Peyer's patch (tissue), 4 donors: Measurements from ENCODE around the gene ZNF76.

Experiments used
- CTCF ChIP-seq, 6 experiments: fragments of 450-650 bp in 4 of 6; fragments of 200-600 bp in 2 of 6; sonication (generic) in 1 of 6; IDR thresholded peaks; one replicate each; pipeline ENCODE4 v1.5.1; 2017 to 2019; ENCODE audit warnings: antibody characterized with exemption in 6 of 6, mild to moderate bottlenecking in 3 of 6, moderate library complexity in 1 of 6
- POLR2A ChIP-seq, 2 donors: fragments of 450-650 bp; IDR thresholded peaks; one replicate each; pipeline ENCODE4 v1.5.1; 2017; ENCODE audit warnings: antibody characterized with exemption in 2 of 2, mild to moderate bottlenecking in 2 of 2, moderate library complexity in 2 of 2

DNA sequence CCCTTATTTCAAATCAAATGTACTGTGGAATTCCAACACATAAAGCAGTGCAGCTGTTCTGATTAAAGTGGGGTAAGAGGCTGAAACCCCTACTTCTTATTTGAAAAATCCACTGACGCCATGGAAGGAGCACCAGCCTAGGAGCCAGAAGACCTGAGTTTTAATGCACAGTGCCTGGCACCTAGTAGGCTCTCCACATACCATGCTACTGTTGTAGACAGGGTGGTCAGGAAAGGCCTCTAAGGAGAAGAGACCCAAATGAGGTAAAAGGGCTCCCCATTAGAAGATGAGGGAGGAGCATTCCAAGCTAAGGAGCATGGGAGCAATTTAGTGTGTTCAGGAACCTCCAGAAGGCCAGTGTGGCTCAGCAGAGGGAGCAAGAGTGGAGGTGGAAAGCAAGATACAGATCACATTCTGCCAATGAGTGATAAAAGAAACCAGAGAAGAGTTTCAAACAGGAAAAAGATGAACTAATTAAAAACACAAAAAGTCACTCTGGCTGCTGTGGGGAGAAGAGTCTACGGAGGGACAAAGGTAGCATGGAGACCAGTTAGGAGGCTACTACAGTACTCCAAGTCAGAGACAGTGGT is 11.8 kb upstream of the ZNF76 start:
- TF ChIP-seq CTCF (IDR thresholded peaks at IDR 0.05), result no peak
- no peak for TF ChIP-seq POLR2A (IDR thresholded peaks at IDR 0.05)
